GM19240 (cell line): ENCODE measurements around the gene CASZ1.

Experiments used
- DNase-seq: peaks from one replicate; pipeline ENCODE4 v3.0.0; 2011; ENCODE audit warnings: low spot score; ENCODE audit not compliant: insufficient read length

The CASZ1 gene

GRCh38 chr1:10728595-10729410, 67.6 kb downstream of the CASZ1 start:
- no peak for DNase-seq

GRCh38 chr1:10727751-10728232, 68.7 kb downstream of the CASZ1 start:
- DNase-seq: no peak

- no peak for DNase-seq
Observed at GRCh38 chr1:10726355-10726754, 70.1 kb downstream of the CASZ1 start.

- DNase-seq: no peak
Observed at GRCh38 chr1:10724948-10725847, 71.2 kb downstream of the CASZ1 start.

GRCh38 chr1:10724511-10724910, 71.9 kb downstream of the CASZ1 start:
- no peak for DNase-seq

- DNase-seq: no peak
Observed at GRCh38 chr1:10724052-10724494, 72.4 kb downstream of the CASZ1 start.

GRCh38 chr1:10723317-10723716, 73.1 kb downstream of the CASZ1 start:
- DNase-seq: no peak

GRCh38 chr1:10722803-10723202, 73.6 kb downstream of the CASZ1 start:
- DNase-seq: no peak

- no peak for DNase-seq
Observed at GRCh38 chr1:10721381-10722321, 74.8 kb downstream of the CASZ1 start.

GRCh38 chr1:10720635-10721034, 75.8 kb downstream of the CASZ1 start:
- DNase-seq: no peak

- no peak for DNase-seq
Observed at GRCh38 chr1:10718083-10718415, 78.4 kb downstream of the CASZ1 start.

- DNase-seq: no peak
Observed at GRCh38 chr1:10717296-10718082, 79.0 kb downstream of the CASZ1 start.

GRCh38 chr1:10716840-10717239, 79.6 kb downstream of the CASZ1 start:
- DNase-seq: no peak

GRCh38 chr1:10714337-10715114, 81.9 kb downstream of the CASZ1 start:
- DNase-seq: no peak

- no peak for DNase-seq
Observed at GRCh38 chr1:10713614-10714013, 82.8 kb downstream of the CASZ1 start.

- no peak for DNase-seq
Observed at GRCh38 chr1:10712568-10713362, 83.7 kb downstream of the CASZ1 start.

GRCh38 chr1:10710489-10710888, 86.0 kb downstream of the CASZ1 start:
- no peak for DNase-seq

- no peak for DNase-seq
Observed at GRCh38 chr1:10709646-10710045, 86.8 kb downstream of the CASZ1 start.

GRCh38 chr1:10709165-10709564, 87.3 kb downstream of the CASZ1 start:
- DNase-seq: no peak
